Measurements from ENCODE around the gene PSMC5. TPM values are rescaled to one million over a fixed set of nuclear protein-coding genes. Genes with fewer than 3 reads are reported as not detected.
"Not testable (repeated sequence)": the region's sequence is repeated elsewhere in the genome, so short reads cannot be mapped to it uniquely, and the experiment has no call there.

The PSMC5 gene
- total RNA-seq, 1 donor from 2014 or later: 83.7 TPM

DNA sequence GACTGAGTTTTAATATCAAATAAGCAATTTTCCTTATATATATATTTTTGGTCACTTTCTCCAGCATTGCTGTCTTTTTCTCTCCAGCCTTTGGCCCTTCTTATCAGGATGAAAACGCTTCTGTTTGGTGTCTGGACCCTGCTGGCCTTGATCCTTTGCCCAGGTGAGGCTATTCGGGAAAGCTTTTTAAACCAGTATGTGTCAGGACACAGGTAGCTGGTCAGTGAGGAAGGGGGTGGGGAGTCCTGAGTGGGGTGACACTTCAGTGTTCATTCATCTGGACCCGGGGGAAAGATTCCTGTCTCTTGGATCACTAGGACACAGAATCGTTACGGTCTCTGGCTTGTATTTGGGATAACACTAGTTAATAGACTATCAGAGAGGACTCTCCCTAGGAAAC is 27.5 kb downstream of the PSMC5 start:
- Histone ChIP-seq H3K4me1 (no peaks in the 10 kb centered on the region), H3K27ac (no peak overlapping the region), H3K9me3 (no peaks in the 10 kb centered on the region), H3K27me3 (no peaks in the 10 kb centered on the region), H3K4me3 (no peak overlapping the region), H3K36me3 (no peaks in the 10 kb centered on the region)
- intact Hi-C loops (cut with DNase I): no loop called here
- TF ChIP-seq, protein P1, sequence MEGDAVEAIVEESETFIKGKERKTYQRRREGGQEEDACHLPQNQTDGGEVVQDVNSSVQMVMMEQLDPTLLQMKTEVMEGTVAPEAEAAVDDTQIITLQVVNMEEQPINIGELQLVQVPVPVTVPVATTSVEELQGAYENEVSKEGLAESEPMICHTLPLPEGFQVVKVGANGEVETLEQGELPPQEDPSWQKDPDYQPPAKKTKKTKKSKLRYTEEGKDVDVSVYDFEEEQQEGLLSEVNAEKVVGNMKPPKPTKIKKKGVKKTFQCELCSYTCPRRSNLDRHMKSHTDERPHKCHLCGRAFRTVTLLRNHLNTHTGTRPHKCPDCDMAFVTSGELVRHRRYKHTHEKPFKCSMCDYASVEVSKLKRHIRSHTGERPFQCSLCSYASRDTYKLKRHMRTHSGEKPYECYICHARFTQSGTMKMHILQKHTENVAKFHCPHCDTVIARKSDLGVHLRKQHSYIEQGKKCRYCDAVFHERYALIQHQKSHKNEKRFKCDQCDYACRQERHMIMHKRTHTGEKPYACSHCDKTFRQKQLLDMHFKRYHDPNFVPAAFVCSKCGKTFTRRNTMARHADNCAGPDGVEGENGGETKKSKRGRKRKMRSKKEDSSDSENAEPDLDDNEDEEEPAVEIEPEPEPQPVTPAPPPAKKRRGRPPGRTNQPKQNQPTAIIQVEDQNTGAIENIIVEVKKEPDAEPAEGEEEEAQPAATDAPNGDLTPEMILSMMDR (IDR thresholded peaks at IDR 0.05): no peak
- DNase-seq (ENCODE audit: low spot score in 2 of 2): no peak

DNA sequence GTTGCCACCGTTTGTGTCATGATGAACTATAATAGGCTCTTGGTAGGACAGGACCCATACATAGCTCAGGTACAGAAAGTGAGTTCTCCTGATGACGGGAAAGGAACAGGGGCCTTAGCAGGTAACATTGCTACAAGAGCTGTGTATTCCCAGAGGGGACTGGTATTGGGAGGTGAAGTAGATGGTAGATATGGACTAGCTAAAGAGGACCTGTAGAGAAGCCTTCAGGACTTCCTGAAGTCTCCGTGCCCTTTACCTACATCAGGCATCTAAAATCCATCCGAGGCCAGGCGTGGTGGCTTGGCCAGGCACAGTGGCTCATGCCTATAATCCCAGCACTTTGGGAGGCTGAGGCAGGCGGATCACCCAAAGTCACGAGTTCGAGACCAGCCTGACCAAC is 28.0 kb downstream of the PSMC5 start:
- DNase-seq (ENCODE audit: low spot score in 2 of 2): no peak
- H3K4me1 ChIP-seq: no peaks in the 10 kb centered on the region

DNA sequence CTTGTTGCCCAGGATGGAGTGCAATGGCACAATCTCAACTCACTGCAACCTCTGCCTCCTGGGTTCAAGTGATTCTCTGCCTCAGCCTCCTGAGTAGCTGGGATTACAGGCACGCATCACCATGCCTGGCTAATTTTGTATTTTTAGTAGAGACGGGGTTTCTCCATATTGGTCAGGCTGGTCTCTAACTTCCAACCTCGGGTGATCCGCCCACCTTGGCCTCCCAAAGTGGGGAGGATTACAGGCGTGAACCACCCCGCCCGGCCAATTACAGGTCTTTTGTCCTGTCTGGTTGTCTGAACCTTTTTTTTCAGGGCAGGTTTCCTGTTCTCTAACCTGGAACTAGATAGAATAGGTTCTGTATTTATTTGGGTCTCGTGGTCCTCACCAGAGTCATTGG is 29.2 kb downstream of the PSMC5 start:
- H3K36me3 ChIP-seq; intact Hi-C loops (cut with DNase I); H3K27ac ChIP-seq; H3K9me3 ChIP-seq; H3K27me3 ChIP-seq; DNase-seq (ENCODE audit: low spot score in 2 of 2); H3K4me3 ChIP-seq; H3K4me1 ChIP-seq: not testable (repeated sequence)

More for the DNA sequence above, 28.0 kb downstream of the PSMC5 start:
- H3K4me3 ChIP-seq: no peak overlapping the region
- TF ChIP-seq, protein P1 (IDR thresholded peaks at IDR 0.05): no peak
- H3K36me3 ChIP-seq: no peaks in the 10 kb centered on the region
- no peaks in the 10 kb centered on the region for H3K9me3 ChIP-seq
- no peaks in the 10 kb centered on the region for H3K27me3 ChIP-seq
- intact Hi-C loops (cut with DNase I): no loop called here
- H3K27ac ChIP-seq: no peak overlapping the region

DNA sequence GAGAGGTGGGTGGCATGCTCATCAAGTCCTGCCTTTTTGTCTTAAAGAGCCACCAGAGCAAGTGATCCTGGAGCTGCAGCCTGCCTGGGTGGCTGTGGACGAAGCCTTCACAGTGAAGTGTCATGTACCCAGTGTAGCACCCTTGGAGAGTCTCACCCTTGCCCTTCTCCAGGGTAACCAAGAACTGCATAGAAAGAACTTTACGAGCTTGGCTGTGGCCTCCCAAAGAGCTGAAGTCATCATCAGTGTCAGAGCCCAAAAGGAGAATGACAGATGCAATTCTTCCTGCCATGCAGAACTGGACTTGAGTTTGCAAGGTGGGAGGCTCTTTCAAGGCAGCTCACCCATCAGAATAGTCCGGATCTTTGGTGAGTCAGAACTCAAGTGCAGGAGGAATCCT is 32.0 kb downstream of the PSMC5 start:
- Histone ChIP-seq H3K4me3 (no peak overlapping the region), H3K27ac (no peak overlapping the region), H3K36me3 (no peaks in the 10 kb centered on the region), H3K9me3 (no peaks in the 10 kb centered on the region), H3K27me3 (no peaks in the 10 kb centered on the region), H3K4me1 (no peaks in the 10 kb centered on the region)
- DNase-seq (ENCODE audit: low spot score in 2 of 2): no peak
- TF ChIP-seq, protein P1 (IDR thresholded peaks at IDR 0.05): no peak
- intact Hi-C loops (cut with DNase I): no loop called here

DNA sequence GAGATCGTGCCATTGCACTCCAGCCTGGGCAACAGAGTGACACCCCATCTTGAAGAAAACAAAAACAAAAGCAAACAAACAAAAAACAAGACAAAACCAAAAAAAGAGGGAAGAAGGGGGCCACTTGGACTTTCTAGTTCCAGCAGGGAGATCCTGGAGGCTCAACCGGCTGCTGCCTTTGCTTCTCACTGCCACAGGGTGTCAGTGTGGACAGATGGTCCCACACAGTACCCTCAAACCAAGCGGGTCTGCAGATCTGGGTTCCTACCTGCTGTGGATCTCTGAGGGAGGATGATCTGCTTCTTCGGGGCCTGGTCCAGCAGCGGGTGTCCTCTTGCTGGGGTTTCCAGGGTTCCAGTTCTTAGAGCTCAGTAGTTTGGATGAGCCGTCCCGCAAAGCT is 39.4 kb downstream of the PSMC5 start:
- H3K27ac ChIP-seq; H3K27me3 ChIP-seq; H3K4me3 ChIP-seq; intact Hi-C loops (cut with DNase I); H3K4me1 ChIP-seq; H3K36me3 ChIP-seq; DNase-seq (ENCODE audit: low spot score in 2 of 2); H3K9me3 ChIP-seq: not testable (repeated sequence)

DNA sequence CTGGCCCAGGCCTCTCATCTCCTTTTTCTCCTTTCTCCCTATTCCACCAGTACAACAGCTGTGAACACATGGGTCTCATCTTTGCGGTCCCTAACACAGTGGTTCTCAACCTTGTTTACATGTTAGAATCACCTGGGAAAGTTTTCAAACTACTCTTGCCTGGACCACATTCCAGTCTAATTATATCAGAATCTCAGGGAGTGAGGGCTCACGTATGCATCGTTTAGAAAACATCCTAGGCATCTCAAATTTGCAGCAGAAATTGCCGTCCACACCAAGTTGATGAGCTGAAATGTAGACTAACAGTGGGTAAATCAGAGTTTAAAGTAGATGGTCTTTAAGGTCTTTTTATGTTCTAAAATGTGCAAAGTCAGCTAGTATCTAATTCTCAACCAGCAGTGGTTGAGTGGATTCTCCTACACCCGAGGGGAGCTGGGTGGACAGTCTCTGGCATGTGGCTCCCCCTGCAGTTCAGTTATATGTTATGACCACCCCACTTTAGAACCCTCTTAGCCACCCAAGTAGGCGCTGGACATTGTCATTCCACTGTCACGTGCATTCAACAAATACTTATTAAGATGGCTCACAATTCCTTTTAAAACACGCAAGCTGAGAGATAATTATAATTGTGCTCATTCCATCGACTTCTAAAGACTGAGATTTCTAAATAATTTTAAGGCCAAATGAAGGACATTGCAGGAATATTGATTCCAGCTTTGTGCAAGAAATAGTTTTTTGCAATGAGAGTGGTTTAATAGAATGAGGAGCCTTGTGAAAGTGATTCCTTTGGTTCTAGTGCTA is 42.5 kb downstream of the PSMC5 start:
- intact Hi-C loops (cut with DNase I); H3K36me3 ChIP-seq: not testable (repeated sequence)

DNA sequence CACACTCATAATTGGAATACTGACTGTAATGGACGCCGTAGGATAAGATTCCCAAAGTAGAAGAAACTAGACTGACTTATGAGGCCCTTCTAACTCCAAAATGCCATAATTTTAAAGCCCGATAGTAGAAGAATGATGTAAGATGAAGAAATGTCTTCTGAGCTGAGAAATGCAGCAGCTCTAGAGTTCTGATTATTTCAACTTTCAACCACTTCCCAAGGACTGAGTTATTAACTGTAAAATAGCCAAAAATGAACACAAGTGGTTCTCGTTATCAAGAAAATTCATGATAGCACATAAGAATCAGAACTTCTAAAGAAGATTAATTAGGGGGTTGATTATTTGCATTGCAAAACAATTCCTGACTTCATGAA is 43.0 kb downstream of the PSMC5 start:
- H3K9me3 ChIP-seq; H3K27ac ChIP-seq; H3K36me3 ChIP-seq; H3K27me3 ChIP-seq; DNase-seq (ENCODE audit: low spot score in 2 of 2); H3K4me3 ChIP-seq; H3K4me1 ChIP-seq; intact Hi-C loops (cut with DNase I): not testable (repeated sequence)

More for the DNA sequence above, 42.5 kb downstream of the PSMC5 start:
- not testable (repeated sequence) for DNase-seq (ENCODE audit: low spot score in 2 of 2); H3K9me3 ChIP-seq; H3K27ac ChIP-seq; H3K4me1 ChIP-seq; H3K4me3 ChIP-seq; H3K27me3 ChIP-seq

DNA sequence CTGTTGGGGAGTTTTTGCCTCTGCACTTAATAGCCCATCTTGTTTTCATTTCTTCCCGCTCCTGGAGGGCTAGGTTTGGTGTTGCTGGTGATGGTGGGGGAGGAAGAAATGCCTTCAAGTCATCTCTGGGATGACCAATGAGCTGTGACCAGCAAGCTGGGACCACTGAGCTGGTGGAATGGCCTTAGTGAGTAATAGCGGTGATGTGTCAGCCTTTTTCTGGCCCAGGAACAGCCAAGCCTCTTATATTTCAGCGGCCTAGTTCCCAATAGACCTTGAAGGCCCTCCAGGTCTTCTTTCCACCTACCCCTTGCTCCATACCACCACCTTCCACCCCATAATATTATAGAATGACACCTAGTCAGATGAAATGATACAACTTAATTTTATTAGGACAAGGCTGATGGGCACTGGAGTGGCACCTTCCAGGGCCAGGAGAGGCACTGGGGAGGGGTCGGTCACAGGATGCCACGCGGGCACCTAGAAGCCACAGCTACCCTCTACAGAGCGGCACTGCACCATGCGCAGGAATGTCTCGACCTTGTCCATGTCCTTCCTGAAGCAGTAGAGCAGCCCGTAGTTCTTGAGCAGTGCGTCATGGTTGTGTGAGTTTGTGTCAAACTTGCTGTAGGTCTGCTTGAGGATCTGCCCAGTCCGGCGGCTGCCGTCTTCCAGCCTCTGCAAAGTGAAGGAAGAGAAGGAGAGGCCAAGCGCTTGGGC is 44.6 kb downstream of the PSMC5 start:
- H3K4me3 ChIP-seq; H3K9me3 ChIP-seq; H3K27ac ChIP-seq; H3K36me3 ChIP-seq; H3K27me3 ChIP-seq; DNase-seq (ENCODE audit: low spot score in 2 of 2); intact Hi-C loops (cut with DNase I); H3K4me1 ChIP-seq: not testable (repeated sequence)

DNA sequence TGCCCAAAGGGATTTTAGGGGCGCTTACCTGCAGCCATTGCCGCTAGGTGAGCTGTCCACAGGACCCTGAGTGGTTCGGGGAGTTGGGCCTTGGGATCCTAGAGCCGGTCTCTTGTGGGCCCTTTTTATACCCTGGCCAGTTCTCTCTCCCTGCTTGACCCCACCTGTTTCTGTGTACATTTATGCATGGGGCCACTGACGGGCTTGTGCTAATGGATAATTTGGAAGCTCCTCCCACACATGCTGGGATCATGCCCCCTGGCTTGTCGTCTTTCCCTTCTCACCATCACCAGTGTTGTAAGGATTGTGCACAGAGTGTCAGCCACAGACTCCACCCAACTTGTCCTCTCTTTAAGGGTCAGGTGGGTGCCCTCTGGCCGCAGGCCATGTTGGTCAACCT is 46.3 kb downstream of the PSMC5 start, which contains the start of gene CSH2:
Gene CSH2 (minus strand): TSS at position 101 of the 400 bp plus-strand sequence. CDS start 63 bp downstream, at position 38.
- H3K4me3 ChIP-seq; H3K9me3 ChIP-seq; H3K27ac ChIP-seq; H3K4me1 ChIP-seq; H3K36me3 ChIP-seq; intact Hi-C loops (cut with DNase I); DNase-seq (ENCODE audit: low spot score in 2 of 2); H3K27me3 ChIP-seq: not testable (repeated sequence)

DNA sequence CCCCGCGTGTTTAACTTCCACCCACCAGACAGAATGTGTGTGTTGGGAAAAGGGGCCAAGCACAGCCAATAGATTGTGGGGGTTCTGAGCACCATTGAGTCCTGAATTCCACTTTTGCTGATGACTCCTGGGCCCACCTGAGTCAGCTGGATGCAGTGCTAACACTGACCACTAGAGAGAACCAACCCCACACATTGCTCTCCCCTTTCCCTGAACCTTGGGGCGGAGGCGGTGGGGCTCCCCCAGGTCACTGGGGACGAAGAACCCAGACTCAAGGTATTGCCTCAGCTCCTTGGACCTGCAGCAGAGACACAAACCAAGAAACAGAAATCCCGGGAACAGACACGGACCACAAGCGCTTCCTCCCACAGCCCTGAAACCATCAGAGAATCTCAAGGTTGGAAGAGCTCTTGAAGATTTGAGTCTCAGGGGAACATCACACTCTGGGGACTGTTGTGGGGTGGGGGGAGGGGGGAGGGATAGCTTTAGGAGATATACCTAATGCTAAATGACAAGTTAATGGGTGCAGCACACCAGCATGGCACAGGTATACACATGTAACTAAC is 46.9 kb downstream of the PSMC5 start:
- H3K4me3 ChIP-seq; H3K9me3 ChIP-seq; DNase-seq (ENCODE audit: low spot score in 2 of 2); H3K27ac ChIP-seq; intact Hi-C loops (cut with DNase I); H3K27me3 ChIP-seq; H3K4me1 ChIP-seq; H3K36me3 ChIP-seq: not testable (repeated sequence)

DNA sequence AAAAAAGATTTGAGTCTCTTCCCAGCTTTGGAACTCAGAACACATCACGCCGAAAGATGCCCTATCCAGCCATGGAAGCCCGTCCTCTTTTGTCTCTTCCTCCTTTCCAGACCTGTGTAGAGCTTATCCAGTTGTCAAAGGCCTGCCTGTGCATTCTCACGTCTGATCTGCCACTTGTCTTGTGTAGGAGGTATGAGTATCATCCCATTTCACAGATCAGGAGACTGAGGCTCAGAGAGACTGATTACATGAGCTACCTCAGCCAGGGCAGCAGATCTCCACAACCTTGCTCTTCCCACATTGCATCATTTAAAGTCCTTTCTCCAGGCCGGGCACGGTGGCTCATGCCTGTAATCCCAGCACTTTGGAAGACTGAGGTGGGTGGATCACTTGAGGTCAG is 47.5 kb downstream of the PSMC5 start:
- H3K27me3 ChIP-seq; H3K4me3 ChIP-seq; intact Hi-C loops (cut with DNase I); DNase-seq (ENCODE audit: low spot score in 2 of 2); H3K4me1 ChIP-seq; H3K36me3 ChIP-seq; H3K27ac ChIP-seq; H3K9me3 ChIP-seq: not testable (repeated sequence)

Measured in ascending aorta (tissue), 2 donors.